ENCODE measurements around the gene UQCR11.

UQCR11 gene

GRCh38 chr19:1563251-1563650 lies 42.0 kb downstream of the UQCR11 start:
- DNase-seq: no peak

GRCh38 chr19:1561236-1561842 lies 43.9 kb downstream of the UQCR11 start:
- no peak for DNase-seq

GRCh38 chr19:1560286-1560882 lies 44.9 kb downstream of the UQCR11 start:
- DNase-seq: no peak

DNA sequence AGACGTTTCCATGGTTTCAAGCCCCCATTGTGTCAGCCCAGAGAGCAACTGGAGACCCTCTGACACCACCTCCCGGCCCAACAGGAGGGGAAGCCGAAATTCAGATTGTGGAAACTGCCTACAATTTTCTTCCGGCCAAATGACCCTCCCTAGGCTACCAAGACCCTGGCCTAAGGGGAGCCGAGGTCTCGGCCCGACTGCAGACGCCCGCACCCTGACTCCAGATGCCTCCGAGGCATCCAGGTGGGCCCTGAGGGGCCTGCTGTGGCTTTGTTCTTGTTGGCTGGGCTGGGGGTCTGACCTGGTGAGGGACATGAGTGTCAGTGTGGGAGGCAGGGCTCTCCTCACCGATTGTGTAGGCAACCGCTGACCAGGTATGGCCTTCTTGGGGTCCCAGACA lies 46.7 kb downstream of the UQCR11 start:
- DNase-seq: no peak

DNA sequence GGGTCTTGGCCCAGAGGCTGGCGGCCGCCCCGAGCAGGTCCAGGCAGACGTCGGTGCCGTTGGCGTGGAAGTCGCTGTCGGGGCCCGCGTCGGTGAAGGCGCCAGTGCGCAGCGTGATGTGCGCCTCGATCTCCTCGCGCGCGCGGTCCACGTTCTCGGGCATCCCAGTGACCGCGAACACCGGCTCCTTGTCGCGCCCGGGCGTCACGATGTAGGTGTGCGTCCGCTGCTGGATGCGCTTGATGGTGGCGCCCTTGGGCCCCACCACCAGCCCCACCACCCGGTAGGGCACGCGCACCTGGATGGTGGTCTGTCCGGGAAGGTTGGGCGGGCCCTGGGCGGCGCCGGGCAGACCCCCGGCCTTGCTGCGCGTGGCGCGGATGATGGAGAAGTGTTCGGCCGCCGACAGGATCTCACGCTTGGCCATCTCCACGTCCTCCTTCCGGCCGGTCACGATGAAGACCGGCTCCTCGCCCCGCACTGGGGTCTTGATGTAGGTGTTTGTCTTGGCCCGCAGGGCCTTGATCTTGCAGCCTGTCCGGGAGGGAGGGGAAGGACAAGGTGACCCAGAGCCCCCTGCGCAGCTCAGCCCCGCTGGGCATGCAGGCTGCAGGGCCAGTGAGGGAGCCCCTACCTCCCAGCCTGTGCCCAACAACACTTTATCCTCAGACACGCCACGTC lies 48.7 kb downstream of the UQCR11 start:
- DNase-seq: no peak

DNA sequence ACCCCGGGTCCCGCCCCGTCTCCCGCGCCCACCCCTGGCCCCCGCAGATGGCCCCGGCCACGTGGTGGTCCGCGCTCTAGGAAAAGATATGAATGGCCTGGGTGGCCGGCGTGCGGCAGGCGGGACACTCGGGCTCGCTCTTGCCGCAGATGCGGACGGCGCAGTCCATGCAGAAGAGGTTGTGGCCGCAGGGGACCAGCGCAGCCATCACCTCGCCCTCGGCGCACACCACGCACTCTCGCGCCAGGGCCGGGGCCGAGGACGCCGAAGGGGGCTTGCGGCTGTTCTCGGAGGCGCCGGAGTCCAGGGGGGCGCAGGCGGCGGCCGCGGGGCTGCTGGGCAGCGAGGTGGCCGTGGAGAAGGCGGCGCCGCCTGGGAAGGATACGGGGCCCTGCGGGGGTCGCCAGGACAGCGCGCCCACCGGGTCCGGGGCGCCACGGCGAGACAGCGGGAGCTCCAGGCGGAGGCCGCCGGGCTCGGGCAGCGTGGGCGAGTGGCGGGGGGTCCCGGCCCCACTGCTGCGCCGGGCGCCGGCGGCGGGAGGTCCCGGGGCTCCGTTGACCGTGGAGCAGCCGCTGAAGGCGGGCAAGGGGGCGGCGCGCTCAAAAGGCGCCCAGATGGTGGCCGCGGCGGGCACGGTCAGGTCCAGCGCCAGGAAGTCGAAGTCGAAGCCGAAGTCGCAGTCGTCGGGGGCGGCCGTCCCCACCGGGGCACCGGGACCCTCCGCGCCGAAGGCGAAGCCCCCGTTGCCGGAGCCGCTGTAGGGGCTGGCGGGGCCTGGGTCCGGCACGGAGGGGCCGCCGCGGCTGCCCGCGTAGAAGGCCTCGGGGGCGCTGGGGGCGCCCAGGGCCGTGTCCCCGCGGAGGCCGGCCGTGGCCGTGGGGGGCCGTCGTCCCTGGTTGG lies 49.5 kb downstream of the UQCR11 start:
- no peak for DNase-seq

GRCh38 chr19:1554968-1555367 lies 50.3 kb downstream of the UQCR11 start:
- DNase-seq: no peak

GRCh38 chr19:1553415-1553814 lies 51.8 kb downstream of the UQCR11 start:
- DNase-seq: no peak

DNA sequence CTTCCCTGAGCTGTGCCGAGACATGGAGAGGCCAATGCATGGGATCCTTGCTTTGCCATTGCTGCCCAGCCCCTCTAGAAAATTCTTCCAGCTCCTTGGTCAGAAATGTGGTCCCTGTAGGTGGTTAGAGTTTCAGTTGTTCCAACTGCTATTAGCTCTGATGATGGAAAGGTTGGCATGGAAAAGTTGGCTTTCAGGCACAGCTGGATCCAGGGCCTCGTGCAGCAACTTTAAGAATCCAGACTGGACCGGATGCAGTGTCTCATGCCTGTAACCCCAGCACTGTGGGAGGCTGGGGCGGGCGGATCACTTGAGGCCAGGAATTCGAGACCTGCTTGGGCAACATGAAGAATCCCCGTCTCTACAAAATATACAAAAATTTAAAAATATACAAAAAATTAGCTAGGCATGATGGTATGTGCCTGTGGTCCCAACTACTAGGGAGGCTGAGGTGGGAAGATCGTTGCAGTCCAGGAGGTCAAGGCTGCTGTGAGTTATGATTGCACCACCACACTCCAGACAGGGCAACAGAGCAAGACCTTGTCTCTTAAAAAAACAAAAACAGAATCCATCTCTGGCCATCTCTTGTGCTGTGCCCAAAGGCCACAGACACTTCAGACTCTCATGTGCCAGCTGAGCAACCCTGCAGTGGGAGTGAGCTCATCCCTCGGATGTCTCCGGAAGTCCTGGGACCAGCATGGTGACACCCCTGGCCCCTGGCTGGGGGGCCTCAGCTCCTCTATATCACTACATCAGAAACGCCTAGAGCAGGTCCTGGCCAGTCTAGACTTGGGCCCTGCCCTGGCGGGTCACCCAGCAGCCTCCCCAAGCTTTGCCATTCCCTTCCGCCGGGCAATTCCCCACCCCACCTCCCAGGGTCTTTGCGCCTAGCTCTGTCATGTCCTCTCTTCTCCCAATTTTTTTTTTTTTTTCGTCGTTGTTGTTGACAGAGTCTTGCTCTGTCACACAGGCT lies 53.9 kb downstream of the UQCR11 start:
- no peak for DNase-seq

DNA sequence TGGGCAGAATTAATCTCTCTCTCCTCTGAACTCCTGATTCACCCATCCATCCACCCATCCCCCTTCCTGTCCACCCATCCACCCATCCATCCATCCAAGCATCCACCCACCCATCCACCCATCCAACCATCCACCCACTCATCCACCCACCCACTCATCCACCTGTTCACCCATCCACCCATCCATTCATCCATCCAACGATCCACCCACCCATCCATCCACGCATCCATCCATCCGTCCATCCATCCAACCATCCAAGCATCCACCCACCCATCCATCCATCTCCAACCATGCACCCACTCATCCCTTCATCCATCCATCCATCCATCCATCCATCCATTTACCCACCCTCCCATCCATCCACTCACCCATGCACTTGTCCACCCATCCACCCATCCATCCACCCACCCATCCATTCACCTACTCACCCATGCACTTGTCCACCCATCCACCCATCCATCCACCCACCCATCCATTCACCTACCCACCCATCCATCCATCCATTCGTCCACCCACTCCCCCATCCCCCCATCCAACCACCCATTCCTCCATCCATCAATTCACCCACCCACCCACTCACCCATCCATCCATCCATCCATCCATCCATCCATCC lies 55.8 kb downstream of the UQCR11 start:
- DNase-seq: no peak
